AG08395 (cell line): ENCODE measurements around the gene PUSL1.
A peak's percentile ranks its signal among the peaks of the same experiment; 100 is the strongest.

Source experiments
- DNase-seq: peaks from one replicate; pipeline ENCODE4 v3.0.0; 2012; ENCODE audit warnings: mixed read lengths, low spot score

Gene PUSL1

GRCh38 chr1:1295154-1295923, 13.1 kb upstream of the PUSL1 start:
- DNase-seq = no peak

GRCh38 chr1:1296070-1297061, 12.0 kb upstream of the PUSL1 start:
- DNase-seq = no peak

GRCh38 chr1:1297802-1298424, 10.5 kb upstream of the PUSL1 start:
- no peak for DNase-seq

GRCh38 chr1:1298861-1299685, 9.3 kb upstream of the PUSL1 start:
- no peak for DNase-seq

- no peak for DNase-seq
Measured at GRCh38 chr1:1299686-1300351, 8.6 kb upstream of the PUSL1 start.

- DNase-seq = no peak
Measured at GRCh38 chr1:1300352-1300739, 8.1 kb upstream of the PUSL1 start.

GRCh38 chr1:1302006-1302430, 6.4 kb upstream of the PUSL1 start:
- DNase-seq = no peak

DNA sequence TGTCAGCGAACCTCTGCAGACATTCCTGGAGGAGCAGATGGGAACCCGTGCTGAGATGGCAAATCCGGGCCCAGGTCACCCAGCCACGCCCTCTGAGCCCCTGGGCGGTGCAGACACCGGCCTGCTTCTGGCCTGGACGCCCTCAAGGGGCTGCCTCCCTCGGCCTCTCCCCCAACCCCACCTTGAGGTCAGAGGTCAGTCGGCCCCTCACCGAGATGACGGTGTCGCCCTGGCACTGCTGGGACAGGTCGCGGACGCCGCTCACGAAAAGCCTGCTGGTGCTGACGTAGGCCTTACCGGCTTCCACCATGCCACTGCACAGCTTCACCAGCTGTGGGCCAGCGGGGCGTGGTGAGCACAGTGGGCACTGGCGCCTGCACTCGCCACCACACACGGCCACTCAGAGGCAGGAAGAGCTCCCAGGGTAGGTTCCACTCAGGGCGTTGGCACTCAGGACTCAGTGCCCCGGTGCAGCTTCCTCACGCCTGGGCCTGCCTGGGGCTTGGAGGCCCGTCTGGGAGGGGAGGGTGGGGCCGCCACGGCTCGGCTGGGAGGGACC, 5.4 kb upstream of the PUSL1 start:
- DNase-seq = no peak

- no peak for DNase-seq
Measured at GRCh38 chr1:1303736-1304135, 4.7 kb upstream of the PUSL1 start.

DNA sequence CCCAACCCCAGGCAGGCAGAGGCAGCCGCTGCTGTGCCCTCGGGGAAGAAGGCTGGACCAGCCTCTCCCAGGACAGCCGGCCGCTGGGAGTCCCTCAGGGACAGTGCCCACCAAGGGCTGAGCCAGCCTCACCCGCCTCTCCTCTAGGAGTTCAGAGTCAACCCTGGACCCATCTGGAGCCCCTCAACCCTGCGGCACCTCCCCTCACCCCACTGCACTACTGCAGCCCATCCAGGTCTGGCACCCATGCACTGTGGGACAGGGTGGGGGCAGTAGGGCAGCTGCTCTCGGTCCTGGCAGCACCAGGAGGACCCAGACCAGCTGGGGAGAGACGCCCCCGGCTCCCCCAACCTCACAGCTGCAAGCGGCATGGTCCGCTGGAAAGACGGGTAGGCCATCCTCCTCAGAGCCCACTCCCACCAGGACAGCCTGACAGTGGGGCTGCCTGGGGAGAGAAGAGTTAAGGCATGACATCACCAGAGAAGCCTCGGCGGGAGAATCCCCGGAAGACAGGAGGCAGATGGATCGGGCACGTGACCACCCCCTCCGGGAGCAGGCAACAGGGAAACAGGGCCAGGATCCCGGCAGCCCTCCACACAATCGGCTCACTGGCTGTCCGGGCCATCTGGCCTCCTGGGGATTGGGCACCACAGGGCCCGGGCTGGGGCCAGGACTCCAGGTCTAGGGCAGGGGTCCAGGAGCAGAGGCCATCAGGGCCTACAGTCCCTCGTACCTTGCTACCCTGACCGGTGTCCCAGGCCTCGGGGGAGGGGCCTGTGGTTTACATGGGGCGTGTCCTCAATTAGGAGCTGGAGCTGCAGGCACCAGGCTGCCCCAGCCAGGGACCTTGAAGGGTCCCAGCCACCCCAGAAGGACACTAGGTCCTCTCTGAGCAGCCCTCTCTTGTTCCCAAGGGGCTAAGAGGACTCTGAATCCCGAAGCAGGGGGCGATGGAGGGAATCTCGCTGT, 3.8 kb upstream of the PUSL1 start:
- peak; percentile 78 for DNase-seq

DNA sequence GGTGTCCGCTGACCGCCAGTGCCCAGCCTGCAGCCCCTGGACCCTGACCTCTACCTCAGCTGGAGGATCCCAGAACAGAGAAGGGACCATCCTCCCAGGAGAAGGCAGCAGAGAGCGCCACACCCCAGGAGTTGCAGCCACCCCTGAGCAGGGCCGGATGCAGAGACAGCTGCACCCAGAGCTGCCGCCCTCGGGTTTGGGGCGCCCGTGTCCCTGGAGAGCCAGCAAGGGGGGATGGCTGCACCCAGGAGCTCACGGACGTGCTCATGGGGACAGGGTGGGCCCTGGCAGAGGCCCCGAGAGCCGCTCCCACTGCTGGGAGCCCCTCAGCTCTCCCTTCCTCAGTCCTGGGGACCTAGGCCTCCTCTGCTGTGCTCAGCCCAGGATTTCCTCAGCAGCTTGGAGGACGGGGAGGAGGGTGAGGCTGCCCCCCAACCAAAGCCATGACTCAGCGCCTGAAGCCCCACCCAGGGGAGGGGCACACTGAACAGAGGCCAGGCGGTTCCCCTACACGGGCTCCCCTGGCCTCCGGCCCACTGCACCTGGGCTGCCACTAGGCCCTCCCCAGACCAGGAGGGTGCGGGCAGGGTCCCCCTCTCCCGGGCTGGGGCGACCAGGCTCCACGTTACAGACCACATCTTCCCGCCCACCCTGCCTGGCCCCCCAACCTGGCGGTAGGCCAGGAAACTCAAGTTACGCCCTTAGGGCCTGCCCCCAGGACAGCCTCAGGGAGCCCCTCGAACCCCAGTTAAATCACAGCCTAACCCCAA, 2.9 kb upstream of the PUSL1 start:
- DNase-seq = peak; percentile 80

- no peak for DNase-seq
Measured at GRCh38 chr1:1306070-1306660, 2.2 kb upstream of the PUSL1 start.

DNA sequence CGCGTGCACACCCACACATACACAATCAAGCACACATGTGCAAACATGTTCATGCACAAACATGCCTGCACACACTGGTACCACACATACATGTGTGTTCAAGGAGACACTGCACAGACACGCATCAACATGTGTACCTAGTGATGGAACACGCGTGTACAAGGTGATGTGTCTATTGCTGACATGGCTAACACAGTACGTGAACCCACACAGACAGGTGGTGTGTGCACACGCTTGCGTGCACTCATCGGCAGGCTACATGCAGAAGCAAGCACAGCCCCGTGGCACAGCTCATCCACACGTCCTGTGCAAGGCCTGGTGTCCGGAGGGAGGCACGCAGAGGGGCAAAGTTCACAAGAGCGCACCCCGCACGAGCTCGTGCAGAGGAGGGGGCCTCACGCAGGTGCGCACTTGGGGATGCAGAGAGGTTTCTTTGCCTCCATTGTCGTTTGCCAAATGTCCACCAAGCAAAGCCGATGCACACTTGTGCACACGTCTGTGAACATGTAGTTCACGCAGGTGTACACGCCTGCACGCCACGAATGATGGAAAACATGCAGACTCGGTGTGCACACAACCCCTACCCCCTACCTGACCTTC, 1.6 kb upstream of the PUSL1 start:
- DNase-seq = no peak

DNA sequence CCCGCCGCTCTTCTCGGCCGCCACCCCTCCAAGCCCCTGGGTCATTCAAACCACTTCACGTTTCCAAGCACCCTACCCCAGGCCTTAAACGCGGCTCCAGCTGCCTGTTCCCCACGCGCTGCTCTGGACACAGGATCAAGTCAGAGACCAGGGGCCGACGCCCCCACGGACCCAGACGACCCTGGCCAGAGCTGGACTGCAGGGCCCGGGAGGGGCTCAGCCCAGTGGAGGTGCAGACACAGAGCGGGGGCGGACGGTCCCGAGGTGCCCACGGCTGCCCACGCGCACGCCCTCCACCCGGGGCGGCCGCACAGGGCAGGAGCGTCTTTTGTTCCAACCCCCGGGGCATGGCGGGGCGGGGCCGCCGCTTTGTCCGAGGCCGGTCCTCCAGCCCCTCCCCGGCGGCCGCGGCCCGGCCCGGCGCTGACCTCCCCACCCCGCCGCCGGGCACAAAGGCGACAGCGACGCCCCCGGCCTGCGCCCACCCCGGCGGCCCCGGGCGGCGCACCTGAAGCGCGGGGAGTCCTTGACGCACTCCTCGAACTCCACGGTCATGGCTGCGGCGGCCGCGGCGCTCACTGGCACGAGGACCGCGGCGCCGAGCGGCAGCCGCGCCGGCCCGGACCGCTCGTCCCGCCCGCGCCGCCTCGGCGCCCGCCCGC, 1.0 kb upstream of the PUSL1 start:
- DNase-seq = no peak

DNA sequence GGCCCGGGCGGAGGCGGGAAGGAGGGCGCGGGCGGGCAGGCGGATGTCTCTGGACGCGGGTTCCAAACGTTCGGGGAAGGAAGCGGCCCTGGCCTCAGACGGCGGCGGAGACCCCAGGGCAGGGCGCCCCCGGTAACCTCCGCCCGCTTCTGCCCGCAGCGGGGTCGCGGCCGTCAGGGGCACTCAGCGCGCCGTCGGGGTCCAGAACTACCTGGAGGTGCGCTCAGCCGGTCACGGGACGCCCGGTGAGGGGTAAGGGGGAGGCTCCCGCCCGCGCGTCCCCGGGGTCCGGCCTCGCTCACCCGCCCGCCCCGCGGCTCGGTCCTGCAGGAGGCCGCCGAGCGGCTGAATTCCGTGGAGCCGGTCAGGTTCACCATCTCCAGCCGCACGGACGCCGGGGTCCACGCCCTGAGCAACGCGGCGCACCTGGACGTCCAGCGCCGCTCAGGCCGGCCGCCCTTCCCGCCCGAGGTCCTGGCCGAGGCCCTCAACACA, 406 bp downstream of the PUSL1 start:
- DNase-seq = no peak

DNA sequence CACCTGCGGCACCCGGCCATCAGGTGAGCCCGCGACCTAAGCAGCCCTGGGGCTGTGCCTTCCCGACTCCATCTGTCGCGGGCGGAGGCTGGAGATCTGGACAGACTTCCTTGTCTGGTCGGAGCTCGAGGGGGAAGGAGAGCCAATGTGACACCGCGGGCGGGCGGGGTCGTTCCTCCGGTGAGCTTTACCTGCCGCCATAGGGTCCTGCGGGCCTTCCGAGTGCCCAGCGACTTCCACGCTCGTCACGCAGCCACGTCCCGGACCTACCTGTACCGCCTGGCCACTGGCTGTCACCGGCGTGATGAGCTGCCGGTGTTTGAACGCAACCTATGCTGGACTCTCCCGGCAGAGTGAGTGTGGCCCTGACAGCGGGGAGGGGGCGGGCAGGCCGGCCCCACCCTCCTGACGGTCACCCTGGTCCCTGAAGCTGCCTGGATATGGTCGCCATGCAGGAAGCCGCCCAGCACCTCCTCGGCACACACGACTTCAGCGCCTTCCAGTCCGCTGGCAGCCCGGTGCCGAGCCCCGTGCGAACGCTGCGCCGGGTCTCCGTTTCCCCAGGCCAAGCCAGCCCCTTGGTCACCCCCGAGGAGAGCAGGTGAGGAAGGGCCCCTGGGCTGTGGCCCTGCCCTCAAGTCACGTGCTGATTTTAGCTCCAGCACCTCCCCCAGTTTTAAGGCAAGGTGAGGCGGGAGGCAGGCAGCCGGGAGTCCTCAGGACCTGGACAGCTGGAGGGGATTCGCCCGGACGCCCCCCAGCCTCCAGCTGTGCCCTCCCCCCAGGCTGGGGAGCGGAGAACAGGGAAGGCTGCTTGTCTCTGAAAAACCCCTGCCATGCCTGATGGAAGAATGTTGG, 1.1 kb downstream of the PUSL1 start:
- DNase-seq = no peak

DNA sequence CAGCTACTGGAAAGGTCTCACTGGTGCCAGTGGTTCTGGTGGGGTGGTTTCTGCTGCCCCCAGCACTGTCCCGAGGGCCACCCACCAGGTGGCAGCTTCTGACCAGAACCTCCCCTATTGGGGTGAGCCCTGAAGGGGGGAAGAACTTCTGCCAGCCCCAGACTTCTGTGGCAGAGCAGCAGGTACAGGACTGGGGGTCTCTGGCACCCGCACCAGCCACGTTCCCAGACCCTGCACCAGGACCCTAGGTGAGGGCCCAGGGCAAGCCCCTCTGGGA, 1.6 kb downstream of the PUSL1 start:
- no peak for DNase-seq
